VCaP (cell line): Measurements from ENCODE around the gene ANAPC10.
"Not testable (repeated sequence)": the region's sequence is repeated elsewhere in the genome, so short reads cannot be mapped to it uniquely, and the experiment has no call there.

Experiments
- H3K27ac ChIP-seq: fragments of 450-650 bp; 2 replicates; pipeline ENCODE4 v1.5.1; 2017
- CTCF ChIP-seq: fragments of 450-650 bp; conservative IDR thresholded peaks from 2 replicates; pipeline ENCODE4 v1.5.1; 2017; ENCODE audit warnings: mild to moderate bottlenecking, moderate library complexity

The ANAPC10 gene

DNA sequence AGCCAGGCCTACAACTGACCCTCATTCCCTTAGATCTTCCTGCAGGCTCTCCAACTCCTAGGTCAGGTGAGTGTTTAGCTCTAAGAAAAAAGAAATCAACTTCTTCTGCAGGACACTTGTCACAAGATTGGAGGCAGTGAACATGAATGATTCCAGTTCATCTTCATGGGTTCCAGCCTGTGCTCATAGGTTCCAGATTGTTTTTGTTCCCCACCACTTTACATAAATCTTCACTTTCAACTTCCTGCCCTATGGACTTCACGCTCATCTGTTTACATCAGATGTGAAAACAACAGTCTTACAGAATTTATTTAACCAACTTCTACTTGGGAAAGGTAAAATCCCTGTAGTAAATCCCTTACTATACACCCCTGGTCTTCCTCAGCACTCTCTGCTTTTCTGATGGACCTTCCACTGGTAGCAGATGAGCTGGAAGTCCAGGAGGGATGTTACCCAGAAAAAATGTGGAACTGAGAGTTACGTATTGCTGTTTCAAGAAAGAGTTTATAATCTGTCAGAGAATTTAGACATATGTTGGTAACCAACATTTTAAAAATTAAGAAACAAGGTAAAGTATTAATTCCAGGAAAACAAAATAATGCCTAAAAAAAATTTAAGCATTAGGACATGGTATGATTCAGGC is 62.4 kb downstream of the ANAPC10 start:
- no peak overlapping the region for H3K27ac ChIP-seq
- no peak for TF ChIP-seq CTCF

GRCh38 chr4:145034727-145035211 is 63.2 kb downstream of the ANAPC10 start:
- no peak overlapping the region for H3K27ac ChIP-seq
- TF ChIP-seq CTCF, result no peak

DNA sequence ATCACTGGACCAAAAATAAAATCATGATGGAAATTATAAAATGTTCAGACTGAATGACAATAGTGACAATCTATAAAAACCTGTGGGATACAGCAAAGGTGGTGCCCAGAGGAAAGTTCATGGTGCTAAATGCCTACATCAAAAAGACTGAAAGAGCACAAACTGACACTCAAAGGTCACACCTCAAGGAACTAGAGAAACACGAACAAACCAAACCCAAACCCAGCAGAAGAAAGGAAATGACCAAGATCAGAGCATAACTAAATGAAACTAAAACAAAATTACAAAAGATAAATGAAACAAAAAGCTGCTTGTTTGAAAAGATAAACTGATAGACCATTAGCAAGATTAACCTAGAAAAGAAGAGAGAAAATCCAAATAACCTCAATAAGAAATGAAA is 78.7 kb downstream of the ANAPC10 start:
- TF ChIP-seq CTCF, result no peak
- H3K27ac ChIP-seq, result no peak overlapping the region

DNA sequence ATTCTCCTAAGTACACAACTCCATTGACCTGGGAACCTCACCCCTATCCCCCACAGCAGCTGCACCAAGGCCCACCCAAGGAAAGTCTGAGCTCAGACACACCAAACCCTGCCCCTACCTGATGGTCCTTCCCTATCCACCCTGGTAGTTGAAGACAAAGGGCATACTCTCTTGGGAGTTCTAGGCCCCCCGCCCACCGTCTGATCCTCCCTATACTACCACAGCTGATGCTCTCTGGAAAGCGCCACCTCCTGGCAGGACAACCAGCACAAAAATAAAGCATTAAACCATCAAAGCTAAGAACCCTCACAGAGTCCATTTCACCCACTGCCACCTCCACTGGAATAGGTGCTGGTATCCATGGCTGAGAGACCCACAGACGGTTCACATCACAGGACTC is 83.6 kb downstream of the ANAPC10 start:
- TF ChIP-seq CTCF, result no peak
- H3K27ac ChIP-seq, result no peak overlapping the region

- H3K27ac ChIP-seq, result no peak overlapping the region
- no peak for TF ChIP-seq CTCF
Measured at GRCh38 chr4:145012841-145013240, 85.2 kb downstream of the ANAPC10 start.

GRCh38 chr4:145011636-145012035 is 86.4 kb downstream of the ANAPC10 start:
- no peak overlapping the region for H3K27ac ChIP-seq
- TF ChIP-seq CTCF, result no peak

DNA sequence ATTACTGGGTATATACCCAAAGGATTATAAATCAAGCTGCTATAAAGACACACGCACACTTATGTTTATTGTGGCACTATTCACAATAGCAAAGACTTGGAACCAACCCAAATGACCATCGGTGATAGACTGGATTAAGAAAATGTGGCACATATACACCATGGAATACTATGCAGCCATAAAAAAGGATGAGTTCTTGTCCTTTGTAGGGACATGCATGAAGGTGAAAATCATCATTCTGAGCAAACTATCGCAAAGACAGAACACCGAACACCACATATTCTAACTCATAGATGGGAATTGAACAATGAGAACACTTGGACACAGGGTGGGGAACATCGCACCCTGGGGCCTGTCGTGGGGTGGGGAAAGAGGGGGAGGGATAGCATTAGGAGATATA is 87.7 kb downstream of the ANAPC10 start:
- H3K27ac ChIP-seq, result not testable (repeated sequence)

DNA sequence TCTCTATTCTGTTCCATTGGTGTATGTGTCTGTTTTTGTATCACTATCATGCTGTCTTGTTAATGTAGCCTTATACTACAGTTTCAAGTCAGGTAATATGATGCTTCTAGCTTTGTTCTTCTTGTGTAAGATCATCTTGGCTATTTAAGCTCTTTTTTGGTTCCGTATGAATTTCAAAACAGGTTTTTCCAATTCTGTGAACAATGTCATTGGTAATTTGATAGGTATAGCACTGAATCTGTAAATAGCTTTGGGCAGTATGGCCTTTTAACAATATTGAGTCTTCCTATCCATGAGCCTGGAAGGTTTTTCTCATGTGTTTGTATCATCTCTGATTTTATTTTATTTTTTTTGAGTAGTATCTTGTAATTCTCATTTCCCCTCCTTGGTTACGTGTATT is 94.3 kb downstream of the ANAPC10 start:
- no peak for TF ChIP-seq CTCF
- H3K27ac ChIP-seq, result no peak overlapping the region
